SK-N-SH treated with all-trans-retinoic acid at 6 μM for 48 hours (cell line): Measurements from ENCODE around the gene ISOC2.
"Not testable (repeated sequence)": the region's sequence is repeated elsewhere in the genome, so short reads cannot be mapped to it uniquely, and the experiment has no call there.

Experiments used
- ATAC-seq: fragments of 200-7000 bp; cut with Tn5 transposase; 3 replicates; pipeline ENCODE4 v1.9.1; 2020; ENCODE audit warnings: mild to moderate bottlenecking, moderate library complexity
- ARNTL ChIP-seq: fragments of 450-650 bp; formaldehyde crosslinking; IDR thresholded peaks from 2 replicates; pipeline ENCODE4 v1.5.0; 2020; ENCODE audit warnings: low read depth, mild to moderate bottlenecking, moderate library complexity, borderline replicate concordance
- CSDC2 ChIP-seq: fragments of 250-450 bp; sonication (Bioruptor Pico); IDR thresholded peaks from 2 replicates; pipeline ENCODE4 v1.5.0; 2020; ENCODE audit warnings: mild to moderate bottlenecking, moderate library complexity
- ESRRG ChIP-seq: fragments of 250-450 bp; sonication (Bioruptor Pico); IDR thresholded peaks from 2 replicates; pipeline ENCODE4 v1.6.1; 2021; ENCODE audit warnings: mild to moderate bottlenecking
- GLIS3 ChIP-seq: fragments of 250-450 bp; sonication (Bioruptor Pico); IDR thresholded peaks from 2 replicates; pipeline ENCODE4 v1.5.0; 2020; ENCODE audit warnings: mild to moderate bottlenecking, moderate library complexity
- ISL1 ChIP-seq: fragments of 250-450 bp; sonication (Bioruptor Pico); IDR thresholded peaks from 2 replicates; pipeline ENCODE4 v2.1.2; 2022; ENCODE audit warnings: mild to moderate bottlenecking, moderate library complexity
- OSR1 ChIP-seq: fragments of 250-450 bp; sonication (Bioruptor Pico); IDR thresholded peaks from 2 replicates; pipeline ENCODE4 v1.8.0; 2022; ENCODE audit warnings: moderate library complexity, mild to moderate bottlenecking, inconsistent platforms
- PPARA ChIP-seq: fragments of 250-450 bp; sonication (Bioruptor Pico); IDR thresholded peaks from 2 replicates; pipeline ENCODE4 v1.5.0; 2020; ENCODE audit warnings: mild to moderate bottlenecking, borderline replicate concordance
- RARB ChIP-seq: fragments of 250-450 bp; sonication (Bioruptor Pico); IDR thresholded peaks from 2 replicates; pipeline ENCODE4 v1.8.0; 2021; ENCODE audit warnings: mild to moderate bottlenecking, moderate library complexity
- SNAI2 ChIP-seq: fragments of 250-450 bp; sonication (Bioruptor Pico); IDR thresholded peaks from 2 replicates; pipeline ENCODE4 v1.5.0; 2020; ENCODE audit warnings: mild to moderate bottlenecking, moderate library complexity
- TCF4 ChIP-seq: fragments of 250-450 bp; sonication (Bioruptor Pico); IDR thresholded peaks from 2 replicates; pipeline ENCODE4 v1.8.0; 2021; ENCODE audit warnings: mild to moderate bottlenecking, moderate library complexity, borderline replicate concordance
- TOX ChIP-seq: fragments of 250-450 bp; sonication (Bioruptor Pico); IDR thresholded peaks from 2 replicates; pipeline ENCODE4 v1.8.0; 2021; ENCODE audit warnings: mild to moderate bottlenecking, moderate library complexity, borderline replicate concordance
- ZC3H10 ChIP-seq: fragments of 250-450 bp; sonication (Bioruptor Pico); IDR thresholded peaks from 2 replicates; pipeline ENCODE4 v1.5.1; 2021; ENCODE audit warnings: mild to moderate bottlenecking, moderate library complexity
- ZFP3 ChIP-seq: fragments of 250-450 bp; sonication (Bioruptor Pico); IDR thresholded peaks from 2 replicates; pipeline ENCODE4 v1.5.0; 2020; ENCODE audit warnings: mild to moderate bottlenecking, moderate library complexity
- ZFP30 ChIP-seq: fragments of 450-650 bp; formaldehyde crosslinking; IDR thresholded peaks from 2 replicates; pipeline ENCODE4 v1.5.0; 2022; ENCODE audit warnings: mild to moderate bottlenecking, moderate library complexity
- ZNF565 ChIP-seq: fragments of 450-650 bp; formaldehyde crosslinking; conservative IDR thresholded peaks from 2 replicates; pipeline ENCODE4 v1.5.0; 2020; ENCODE audit warnings: low read depth, mild to moderate bottlenecking, moderate library complexity
- ZNF70 ChIP-seq: fragments of 450-650 bp; formaldehyde crosslinking; IDR thresholded peaks from 2 replicates; pipeline ENCODE4 v1.5.0; 2020; ENCODE audit warnings: mild to moderate bottlenecking, moderate library complexity
- ZNF8 ChIP-seq: fragments of 450-650 bp; formaldehyde crosslinking; IDR thresholded peaks from 2 replicates; pipeline ENCODE4 v1.5.0; 2020; ENCODE audit warnings: mild to moderate bottlenecking, moderate library complexity
- TF ChIP-seq, protein P1 (sequence below): fragments of 250-450 bp; sonication (Bioruptor Pico); IDR thresholded peaks from 2 replicates; pipeline ENCODE4 v1.8.0; 2020; ENCODE audit warnings: mild to moderate bottlenecking, moderate library complexity, borderline replicate concordance
- TF ChIP-seq, protein P2 (sequence below): fragments of 250-450 bp; sonication (Bioruptor Pico); IDR thresholded peaks from 2 replicates; pipeline ENCODE4 v1.5.0; 2020; ENCODE audit warnings: mild to moderate bottlenecking, moderate library complexity
- TF ChIP-seq, protein P3 (sequence below): fragments of 250-450 bp; sonication (Bioruptor Pico); IDR thresholded peaks from 2 replicates; pipeline ENCODE4 v1.5.1; 2020; ENCODE audit warnings: low read depth, mild to moderate bottlenecking, moderate library complexity
- TF ChIP-seq, protein P4 (sequence below): fragments of 250-450 bp; sonication (Bioruptor Pico); IDR thresholded peaks from 2 replicates; pipeline ENCODE4 v1.5.1; 2021; ENCODE audit warnings: mild to moderate bottlenecking, moderate library complexity
- TF ChIP-seq, protein P5 (sequence below): fragments of 250-450 bp; sonication (Bioruptor Pico); IDR thresholded peaks from 2 replicates; pipeline ENCODE4 v1.8.0; 2021; ENCODE audit warnings: low read depth, mild to moderate bottlenecking, moderate library complexity, borderline replicate concordance

Gene ISOC2

DNA sequence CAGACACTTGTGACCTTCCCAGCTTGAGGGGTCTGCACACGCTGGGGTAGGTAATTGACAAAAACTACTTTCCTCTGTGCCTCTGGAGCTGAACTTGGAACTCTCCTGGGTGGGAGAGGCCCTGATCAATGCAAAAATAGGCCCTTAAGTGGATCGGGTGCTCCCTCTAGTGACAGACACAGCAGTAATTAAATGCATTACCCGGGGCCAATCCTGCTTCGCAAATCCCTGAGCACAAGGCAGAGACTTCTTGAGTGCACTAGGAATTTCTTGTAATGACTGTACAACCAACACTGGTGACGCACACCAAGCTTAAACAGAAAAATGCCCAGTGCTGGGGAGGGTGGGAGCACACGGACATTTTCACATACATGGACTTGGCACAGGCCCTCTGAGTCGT lies 43.3 kb downstream of the ISOC2 start:
- peak; percentile 99 for ATAC-seq
- TF ChIP-seq SNAI2 (no peak), TOX (CRISPR knock-in tag) (no peak), ZFP30 (CRISPR knock-in tag) (no peak), ARNTL (CRISPR knock-in tag) (no peak), OSR1 (CRISPR knock-in tag) (no peak), CSDC2 (CRISPR knock-in tag) (no peak), ZC3H10 (CRISPR knock-in tag) (no peak), ESRRG (CRISPR knock-in tag) (no peak), TCF4 (CRISPR knock-in tag) (no peak), RARB (CRISPR knock-in tag) (no peak), ISL1 (CRISPR knock-in tag) (no peak), ZNF8 (CRISPR knock-in tag) (no peak), PPARA (no peak)
- TF ChIP-seq, protein P1, sequence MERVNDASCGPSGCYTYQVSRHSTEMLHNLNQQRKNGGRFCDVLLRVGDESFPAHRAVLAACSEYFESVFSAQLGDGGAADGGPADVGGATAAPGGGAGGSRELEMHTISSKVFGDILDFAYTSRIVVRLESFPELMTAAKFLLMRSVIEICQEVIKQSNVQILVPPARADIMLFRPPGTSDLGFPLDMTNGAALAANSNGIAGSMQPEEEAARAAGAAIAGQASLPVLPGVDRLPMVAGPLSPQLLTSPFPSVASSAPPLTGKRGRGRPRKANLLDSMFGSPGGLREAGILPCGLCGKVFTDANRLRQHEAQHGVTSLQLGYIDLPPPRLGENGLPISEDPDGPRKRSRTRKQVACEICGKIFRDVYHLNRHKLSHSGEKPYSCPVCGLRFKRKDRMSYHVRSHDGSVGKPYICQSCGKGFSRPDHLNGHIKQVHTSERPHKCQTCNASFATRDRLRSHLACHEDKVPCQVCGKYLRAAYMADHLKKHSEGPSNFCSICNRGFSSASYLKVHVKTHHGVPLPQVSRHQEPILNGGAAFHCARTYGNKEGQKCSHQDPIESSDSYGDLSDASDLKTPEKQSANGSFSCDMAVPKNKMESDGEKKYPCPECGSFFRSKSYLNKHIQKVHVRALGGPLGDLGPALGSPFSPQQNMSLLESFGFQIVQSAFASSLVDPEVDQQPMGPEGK (CRISPR knock-in tag): no peak
- TF ChIP-seq, protein P2, sequence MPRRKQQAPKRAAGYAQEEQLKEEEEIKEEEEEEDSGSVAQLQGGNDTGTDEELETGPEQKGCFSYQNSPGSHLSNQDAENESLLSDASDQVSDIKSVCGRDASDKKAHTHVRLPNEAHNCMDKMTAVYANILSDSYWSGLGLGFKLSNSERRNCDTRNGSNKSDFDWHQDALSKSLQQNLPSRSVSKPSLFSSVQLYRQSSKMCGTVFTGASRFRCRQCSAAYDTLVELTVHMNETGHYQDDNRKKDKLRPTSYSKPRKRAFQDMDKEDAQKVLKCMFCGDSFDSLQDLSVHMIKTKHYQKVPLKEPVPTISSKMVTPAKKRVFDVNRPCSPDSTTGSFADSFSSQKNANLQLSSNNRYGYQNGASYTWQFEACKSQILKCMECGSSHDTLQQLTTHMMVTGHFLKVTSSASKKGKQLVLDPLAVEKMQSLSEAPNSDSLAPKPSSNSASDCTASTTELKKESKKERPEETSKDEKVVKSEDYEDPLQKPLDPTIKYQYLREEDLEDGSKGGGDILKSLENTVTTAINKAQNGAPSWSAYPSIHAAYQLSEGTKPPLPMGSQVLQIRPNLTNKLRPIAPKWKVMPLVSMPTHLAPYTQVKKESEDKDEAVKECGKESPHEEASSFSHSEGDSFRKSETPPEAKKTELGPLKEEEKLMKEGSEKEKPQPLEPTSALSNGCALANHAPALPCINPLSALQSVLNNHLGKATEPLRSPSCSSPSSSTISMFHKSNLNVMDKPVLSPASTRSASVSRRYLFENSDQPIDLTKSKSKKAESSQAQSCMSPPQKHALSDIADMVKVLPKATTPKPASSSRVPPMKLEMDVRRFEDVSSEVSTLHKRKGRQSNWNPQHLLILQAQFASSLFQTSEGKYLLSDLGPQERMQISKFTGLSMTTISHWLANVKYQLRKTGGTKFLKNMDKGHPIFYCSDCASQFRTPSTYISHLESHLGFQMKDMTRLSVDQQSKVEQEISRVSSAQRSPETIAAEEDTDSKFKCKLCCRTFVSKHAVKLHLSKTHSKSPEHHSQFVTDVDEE: no peak
- TF ChIP-seq, protein P3, sequence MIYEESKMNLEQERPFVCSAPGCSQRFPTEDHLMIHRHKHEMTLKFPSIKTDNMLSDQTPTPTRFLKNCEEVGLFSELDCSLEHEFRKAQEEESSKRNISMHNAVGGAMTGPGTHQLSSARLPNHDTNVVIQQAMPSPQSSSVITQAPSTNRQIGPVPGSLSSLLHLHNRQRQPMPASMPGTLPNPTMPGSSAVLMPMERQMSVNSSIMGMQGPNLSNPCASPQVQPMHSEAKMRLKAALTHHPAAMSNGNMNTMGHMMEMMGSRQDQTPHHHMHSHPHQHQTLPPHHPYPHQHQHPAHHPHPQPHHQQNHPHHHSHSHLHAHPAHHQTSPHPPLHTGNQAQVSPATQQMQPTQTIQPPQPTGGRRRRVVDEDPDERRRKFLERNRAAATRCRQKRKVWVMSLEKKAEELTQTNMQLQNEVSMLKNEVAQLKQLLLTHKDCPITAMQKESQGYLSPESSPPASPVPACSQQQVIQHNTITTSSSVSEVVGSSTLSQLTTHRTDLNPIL (CRISPR knock-in tag): no peak
- TF ChIP-seq, protein P4, sequence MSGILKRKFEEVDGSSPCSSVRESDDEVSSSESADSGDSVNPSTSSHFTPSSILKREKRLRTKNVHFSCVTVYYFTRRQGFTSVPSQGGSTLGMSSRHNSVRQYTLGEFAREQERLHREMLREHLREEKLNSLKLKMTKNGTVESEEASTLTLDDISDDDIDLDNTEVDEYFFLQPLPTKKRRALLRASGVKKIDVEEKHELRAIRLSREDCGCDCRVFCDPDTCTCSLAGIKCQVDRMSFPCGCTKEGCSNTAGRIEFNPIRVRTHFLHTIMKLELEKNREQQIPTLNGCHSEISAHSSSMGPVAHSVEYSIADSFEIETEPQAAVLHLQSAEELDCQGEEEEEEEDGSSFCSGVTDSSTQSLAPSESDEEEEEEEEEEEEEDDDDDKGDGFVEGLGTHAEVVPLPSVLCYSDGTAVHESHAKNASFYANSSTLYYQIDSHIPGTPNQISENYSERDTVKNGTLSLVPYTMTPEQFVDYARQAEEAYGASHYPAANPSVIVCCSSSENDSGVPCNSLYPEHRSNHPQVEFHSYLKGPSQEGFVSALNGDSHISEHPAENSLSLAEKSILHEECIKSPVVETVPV (CRISPR knock-in tag): no peak
- TF ChIP-seq, protein P5, sequence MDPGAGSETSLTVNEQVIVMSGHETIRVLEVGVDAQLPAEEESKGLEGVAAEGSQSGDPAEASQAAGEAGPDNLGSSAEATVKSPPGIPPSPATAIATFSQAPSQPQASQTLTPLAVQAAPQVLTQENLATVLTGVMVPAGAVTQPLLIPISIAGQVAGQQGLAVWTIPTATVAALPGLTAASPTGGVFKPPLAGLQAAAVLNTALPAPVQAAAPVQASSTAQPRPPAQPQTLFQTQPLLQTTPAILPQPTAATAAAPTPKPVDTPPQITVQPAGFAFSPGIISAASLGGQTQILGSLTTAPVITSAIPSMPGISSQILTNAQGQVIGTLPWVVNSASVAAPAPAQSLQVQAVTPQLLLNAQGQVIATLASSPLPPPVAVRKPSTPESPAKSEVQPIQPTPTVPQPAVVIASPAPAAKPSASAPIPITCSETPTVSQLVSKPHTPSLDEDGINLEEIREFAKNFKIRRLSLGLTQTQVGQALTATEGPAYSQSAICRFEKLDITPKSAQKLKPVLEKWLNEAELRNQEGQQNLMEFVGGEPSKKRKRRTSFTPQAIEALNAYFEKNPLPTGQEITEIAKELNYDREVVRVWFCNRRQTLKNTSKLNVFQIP (CRISPR knock-in tag): no peak

DNA sequence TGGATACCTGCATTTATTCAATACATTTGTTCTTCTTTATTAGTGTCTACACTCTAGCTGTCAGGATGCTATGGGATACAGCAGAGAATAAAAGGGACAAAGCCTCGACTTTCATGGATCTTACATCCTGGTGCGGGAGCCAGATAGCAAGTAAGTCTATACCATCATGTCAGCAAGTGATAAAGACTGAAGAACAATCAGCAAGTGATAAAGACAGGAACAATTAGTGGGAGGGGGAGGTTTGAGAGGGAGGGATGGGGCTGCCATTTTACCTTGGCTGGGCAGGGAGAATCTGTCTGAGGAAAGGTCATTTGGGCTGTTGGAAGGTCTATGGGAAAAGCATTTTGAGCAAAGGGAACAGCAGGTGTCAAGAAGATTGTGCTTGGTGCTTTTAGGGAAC lies 51.3 kb downstream of the ISOC2 start:
- TF ChIP-seq TCF4 (CRISPR knock-in tag): no peak
- TF ChIP-seq GLIS3 (CRISPR knock-in tag): no peak
- TF ChIP-seq ISL1 (CRISPR knock-in tag): no peak
- TF ChIP-seq ARNTL (CRISPR knock-in tag): no peak
- TF ChIP-seq, protein P5 (CRISPR knock-in tag): no peak
- TF ChIP-seq ZC3H10 (CRISPR knock-in tag): no peak
- TF ChIP-seq, protein P3 (CRISPR knock-in tag): no peak
- TF ChIP-seq ZNF8 (CRISPR knock-in tag): no peak
- no peak for TF ChIP-seq ZNF565
- no peak for TF ChIP-seq ZFP30 (CRISPR knock-in tag)
- no peak for TF ChIP-seq ESRRG (CRISPR knock-in tag)
- no peak for TF ChIP-seq ZFP3 (CRISPR knock-in tag)
- no peak for TF ChIP-seq CSDC2 (CRISPR knock-in tag)
- no peak for TF ChIP-seq ZNF70 (CRISPR knock-in tag)
- no peak for TF ChIP-seq TOX (CRISPR knock-in tag)
- no peak for TF ChIP-seq SNAI2
- no peak for ATAC-seq

DNA sequence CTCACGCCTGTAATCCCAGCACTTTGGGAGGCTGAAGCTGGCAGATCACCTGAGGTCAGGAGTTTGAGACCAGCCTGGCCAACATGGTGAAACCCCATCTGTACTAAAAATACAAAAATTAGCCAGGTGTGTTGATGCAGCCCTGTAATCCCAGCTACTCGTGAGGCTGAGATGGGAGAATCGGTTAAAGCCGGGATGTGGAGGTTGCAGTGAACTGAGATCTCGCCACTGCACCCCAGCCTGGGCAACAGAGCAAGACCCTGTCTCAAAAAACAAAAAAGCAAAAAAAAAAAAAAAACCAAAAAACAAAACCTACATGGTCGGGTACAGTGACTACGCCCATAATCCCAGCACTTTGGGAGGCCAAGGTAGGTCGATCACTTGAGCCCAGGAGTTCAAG lies 52.3 kb downstream of the ISOC2 start:
- not testable (repeated sequence) for ATAC-seq
